A204.1 (cell line): ENCODE measurements around the gene PGGHG.
"Not testable (repeated sequence)": the region's sequence is repeated elsewhere in the genome, so short reads cannot be mapped to it uniquely, and the experiment has no call there.

Source experiments
- FAIRE-seq: peaks from 2 replicates; lab custom pipeline; 2012; peaks lifted over from hg19 to GRCh38; lab: Jason Lieb, UNC

The PGGHG gene

DNA sequence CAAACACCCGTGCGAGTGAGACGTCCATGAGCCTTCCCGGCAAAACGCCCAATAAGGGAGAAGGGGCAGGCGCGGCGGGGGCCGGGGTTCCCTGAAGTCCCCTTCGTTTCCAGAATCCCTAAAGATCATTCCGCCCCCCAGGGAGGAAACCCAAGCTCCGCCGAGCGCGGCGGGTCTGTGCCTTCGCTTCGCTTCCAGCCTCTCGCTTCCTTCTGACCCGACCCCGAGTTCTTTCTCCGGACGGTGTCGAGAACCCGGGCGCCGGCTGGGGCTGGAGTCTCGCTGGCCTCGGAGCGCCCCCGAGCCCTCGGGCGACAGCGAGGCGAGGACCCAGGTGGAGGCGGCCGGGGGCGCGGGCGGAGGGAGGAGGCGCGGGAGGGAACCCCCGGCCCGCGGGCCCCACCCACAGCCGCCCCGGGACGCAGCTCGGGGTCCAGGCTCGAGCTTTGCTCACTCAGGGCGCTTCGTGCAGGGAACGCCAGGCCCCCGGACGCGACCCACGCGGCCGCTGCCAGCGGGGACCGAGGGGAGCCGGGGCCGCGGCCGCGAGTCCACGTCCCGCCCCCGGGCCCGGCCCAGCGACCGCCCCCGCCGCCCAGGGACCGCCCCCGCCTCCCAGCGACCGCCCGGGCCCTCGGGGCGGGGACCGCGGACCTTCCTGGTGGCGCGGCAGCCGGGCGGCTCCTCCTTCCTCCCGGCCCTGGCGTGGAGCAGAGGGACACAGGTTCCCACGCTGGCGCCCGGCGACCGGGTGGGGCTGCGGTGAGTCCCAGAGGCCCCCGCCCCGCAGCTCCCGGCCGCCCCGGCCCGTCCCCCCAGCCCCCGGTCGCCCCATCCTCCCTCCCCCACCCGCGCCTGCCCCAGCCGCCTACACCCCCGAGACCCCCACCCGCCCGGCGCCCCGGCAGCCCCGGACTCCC is at the start of gene PGGHG:
Gene PGGHG, plus strand, starts transcription at position 649 of the 920 bp plus-strand sequence. CDS start 691 bp downstream, outside the sequence.
- no peak for FAIRE-seq

DNA sequence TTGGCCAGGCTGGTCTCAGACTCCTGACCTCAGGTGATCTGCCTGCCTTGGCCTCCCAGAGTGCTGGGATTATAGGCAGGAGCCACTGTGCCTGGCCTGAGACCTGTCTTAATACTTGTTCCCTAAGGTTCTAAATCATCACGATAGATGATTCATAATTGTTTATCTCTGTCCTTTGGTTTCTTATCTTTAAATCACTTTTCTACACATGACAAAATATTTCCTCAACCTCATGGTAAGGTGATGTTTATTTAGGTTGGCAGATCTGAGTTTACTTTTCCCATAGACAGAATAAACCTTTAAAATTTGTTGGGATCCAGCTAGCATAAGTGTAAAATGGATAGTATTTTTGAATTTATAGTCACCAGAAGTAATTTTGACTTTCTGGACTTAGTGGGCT is 48.6 kb upstream of the PGGHG start:
- FAIRE-seq = no peak

- no peak for FAIRE-seq
Measured at GRCh38 chr11:241634-242033, 47.3 kb upstream of the PGGHG start.

DNA sequence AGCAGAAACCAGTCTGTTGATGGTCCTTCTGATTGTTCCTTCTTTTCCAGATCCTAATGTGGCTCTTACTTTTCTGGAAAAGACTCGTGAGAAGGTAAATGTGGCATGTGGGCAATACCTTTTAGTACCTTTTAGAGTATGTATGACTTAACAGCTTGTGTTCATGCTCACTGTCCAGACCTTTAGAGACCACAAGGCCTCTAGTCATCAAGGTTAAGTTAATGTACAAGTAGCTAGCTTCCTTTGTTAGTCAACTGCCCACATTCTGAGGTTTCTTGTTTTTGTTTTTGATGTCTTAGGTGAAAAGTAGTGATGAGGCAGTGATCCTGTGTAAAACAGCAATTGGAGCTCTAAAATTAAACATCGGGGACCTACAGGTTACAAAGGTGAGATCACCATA is 44.5 kb upstream of the PGGHG start:
- FAIRE-seq = no peak

- FAIRE-seq = no peak
Measured at GRCh38 chr11:249062-249461, 39.9 kb upstream of the PGGHG start.

DNA sequence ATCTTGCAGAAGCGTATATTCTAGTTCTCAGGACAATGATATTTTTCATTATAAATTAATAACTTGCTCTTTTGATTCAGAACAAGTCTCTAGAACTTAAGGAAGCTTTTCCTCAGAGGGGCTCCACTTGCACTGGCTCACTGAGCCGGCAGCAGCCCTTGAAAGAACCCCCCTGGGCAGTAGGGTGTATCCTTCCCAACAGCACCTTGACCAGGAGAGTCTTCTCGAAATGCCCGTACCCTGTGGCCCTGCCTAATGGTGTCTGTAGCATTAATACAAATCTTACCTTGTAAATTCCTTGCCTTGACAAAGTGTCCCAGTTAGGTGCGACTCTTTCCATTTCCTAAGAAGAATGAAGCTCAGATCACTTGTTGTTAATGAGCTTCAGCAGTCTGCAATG is 38.7 kb upstream of the PGGHG start:
- no peak for FAIRE-seq

DNA sequence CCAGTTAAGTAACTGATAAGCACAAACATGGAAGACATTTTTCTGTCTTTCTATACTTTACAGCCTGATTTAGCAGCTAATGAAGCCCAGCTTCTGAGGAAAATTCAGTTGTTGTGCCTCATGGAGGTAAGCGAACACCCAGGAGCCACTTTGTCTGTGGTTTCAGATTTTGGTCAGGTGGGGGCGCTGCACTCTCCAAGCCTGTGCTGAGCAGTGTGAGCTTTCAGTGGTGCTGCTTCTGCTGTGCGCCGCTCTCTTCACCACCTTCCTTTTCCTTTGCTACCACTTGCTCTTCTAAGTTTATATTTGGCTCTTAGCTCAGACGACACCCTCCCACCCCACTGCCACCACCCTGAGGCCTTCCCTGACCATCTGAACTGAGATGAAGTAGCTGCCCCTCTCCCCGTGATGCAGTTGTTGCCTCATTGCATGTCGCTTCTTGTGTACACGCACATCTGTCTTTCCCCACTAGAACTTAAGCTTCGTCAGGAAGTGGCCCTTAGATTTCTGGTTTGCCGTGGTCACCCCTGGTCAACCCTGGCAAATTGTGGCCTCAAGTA is 38.1 kb upstream of the PGGHG start:
- no peak for FAIRE-seq

DNA sequence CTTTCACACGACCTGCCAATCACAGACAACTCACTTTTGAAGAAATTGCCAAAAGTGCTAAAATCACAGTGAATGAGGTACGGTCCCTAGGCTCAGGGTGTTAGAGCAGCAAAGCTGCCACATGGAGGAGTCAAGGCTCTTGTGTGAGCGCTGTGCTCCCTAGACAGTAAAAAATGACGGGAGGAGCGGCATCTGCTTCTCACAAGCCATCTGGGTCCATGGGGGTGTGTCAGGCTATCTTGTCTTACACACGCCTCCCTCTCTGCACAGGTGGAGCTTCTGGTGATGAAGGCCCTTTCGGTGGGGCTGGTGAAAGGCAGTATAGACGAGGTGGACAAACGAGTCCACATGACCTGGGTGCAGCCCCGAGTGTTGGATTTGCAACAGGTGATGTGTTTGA is 37.4 kb upstream of the PGGHG start:
- FAIRE-seq = no peak

GRCh38 chr11:252666-253065 is 36.3 kb upstream of the PGGHG start:
- FAIRE-seq = no peak

DNA sequence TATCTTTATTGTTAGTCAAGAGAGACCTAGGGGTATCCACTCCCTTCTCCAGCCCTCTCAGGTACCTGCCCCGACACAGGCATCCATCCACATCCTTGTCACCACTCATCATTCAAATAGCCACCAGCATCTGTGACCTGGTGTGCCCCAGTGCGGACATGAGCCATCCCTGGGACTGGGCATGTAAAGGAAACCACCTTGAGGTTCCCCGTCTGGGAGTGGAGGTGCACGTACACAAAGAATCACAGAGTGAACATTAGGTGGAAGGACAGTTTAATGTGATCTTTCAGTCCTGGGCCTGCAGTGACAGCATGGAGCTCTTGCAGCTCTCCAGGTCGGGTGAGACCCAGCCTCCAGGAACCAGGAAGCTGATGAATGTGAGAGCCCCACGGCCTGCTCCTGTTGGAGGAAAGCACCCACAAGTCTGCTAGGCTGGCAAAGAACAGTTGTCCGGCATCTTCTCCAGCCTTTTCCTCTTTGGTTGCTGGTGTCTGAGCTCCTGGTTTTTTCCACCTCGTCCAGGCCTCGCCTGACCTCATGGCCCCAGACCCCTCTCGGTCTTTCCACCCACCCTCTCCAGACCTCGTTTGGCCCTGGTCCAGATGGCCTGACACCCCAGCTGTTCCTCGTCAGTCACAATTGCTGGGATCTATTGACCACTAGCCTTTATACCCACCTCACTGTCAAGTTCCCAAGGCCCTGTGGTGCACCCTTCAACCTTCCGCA is 35.6 kb upstream of the PGGHG start:
- no peak for FAIRE-seq

- no peak for FAIRE-seq
Measured at GRCh38 chr11:253886-254270, 35.0 kb upstream of the PGGHG start.

DNA sequence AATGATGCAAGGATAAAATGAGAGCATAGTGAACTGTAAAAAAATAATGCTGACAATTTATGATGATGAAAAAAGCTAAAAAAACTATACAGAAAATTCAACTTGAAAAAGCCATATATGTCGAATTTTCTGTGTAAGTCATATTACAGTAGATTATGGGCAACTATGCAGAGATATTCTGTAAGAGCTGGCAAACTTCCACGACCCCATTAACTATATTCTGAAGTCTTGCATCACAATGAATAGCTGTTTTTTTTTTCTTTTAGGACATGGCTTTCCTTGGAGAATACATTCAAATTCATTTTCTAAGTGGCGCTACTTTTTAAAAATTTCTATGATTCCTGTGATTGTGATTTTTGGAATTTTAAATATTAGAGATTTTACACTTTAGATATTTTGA is 33.8 kb upstream of the PGGHG start:
- no peak for FAIRE-seq

DNA sequence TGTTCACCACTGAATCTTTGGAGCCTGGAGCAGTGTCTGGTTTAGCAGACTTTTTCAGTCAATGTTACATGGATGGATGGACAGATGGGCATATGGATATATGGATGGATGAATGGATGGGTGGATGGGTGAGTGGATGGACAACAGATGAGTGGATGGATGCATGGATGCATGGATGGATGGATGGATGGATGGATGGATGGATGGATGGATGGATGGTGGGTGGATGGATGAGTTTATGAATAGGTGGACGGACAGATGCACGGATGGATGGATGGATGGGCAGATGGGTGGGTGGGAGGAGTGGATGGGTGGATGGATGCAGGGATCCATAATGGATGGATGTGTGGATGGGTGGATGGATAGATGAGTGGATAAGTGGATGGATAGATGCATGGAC is 33.1 kb upstream of the PGGHG start:
- no peak for FAIRE-seq

GRCh38 chr11:256952-257737 is 31.8 kb upstream of the PGGHG start:
- no peak for FAIRE-seq

DNA sequence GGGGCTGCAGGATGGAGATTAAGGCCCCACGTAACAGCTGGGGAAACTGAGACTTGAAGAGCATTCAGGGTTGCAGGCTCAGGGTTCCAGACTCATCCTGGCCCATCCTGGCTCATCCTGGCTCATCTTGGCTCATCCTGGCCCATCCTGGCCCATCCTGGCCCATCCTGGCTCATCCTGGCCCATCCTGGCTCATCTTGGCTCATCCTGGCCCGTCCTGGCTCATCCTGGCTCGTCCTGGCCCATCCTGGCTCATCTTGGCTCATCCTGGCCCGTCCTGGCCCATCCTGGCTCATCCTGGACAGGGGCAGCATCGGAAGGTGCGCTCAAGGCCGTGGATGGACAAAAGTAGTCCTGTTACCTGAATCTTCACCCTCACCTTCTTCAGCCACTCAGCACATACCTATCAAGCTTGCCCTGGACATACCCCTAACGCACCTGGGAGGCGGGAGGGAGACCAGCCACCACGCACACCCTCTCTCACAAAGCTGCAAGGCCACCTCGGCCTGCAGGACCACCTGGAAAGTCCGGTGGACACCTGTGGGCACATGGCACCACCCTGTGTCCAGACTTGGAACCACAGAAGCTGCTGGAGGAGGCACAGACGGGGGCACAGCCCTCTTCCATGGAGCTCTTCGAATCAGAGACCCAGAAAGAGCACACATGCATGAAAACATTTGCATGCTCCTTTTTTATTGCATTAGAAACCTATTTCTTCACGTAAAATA is 31.0 kb upstream of the PGGHG start:
- FAIRE-seq = no peak

- no peak for FAIRE-seq
Measured at GRCh38 chr11:259413-259812, 29.5 kb upstream of the PGGHG start.

DNA sequence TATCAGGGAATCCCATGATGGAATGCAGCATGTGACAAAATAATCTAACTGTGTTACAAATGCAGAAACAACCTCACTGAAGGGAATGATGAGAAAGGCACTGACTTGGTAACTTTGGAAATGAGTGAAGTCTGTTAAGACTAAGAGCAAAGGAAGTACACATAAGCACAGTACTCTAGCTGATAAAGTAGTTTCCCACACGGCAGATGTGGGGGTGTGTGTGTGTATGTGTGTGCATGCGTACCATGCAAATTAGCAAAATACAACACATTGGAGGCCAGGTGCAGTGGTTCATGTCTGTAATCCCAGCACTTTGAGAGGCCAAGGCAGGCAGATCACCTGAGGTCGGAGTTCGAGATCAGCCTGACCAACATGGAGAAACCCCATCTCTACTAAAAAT is 27.3 kb upstream of the PGGHG start:
- no peak for FAIRE-seq

- no peak for FAIRE-seq
Measured at GRCh38 chr11:266676-267439, 22.1 kb upstream of the PGGHG start.

- FAIRE-seq = no peak
Measured at GRCh38 chr11:267491-267994, 21.4 kb upstream of the PGGHG start.

- FAIRE-seq = not testable (repeated sequence)
Measured at GRCh38 chr11:268716-269145, 20.2 kb upstream of the PGGHG start.
